Activated naive CD4-positive, alpha-beta T cell treated with anti-CD3 and anti-CD28 coated beads, Interleukin-2, amount 50 U/mL, for 24 hours (primary cell): Measurements from ENCODE around the gene P3H2.

Experiments used
- H3K27ac Mint-ChIP-seq: one replicate; pipeline ENCODE4 v1.8.0; 2021; ENCODE audit warnings: mild to moderate bottlenecking, mixed read lengths
- H3K27me3 Mint-ChIP-seq: one replicate; pipeline ENCODE4 v1.8.0; 2021; ENCODE audit warnings: mixed read lengths
- H3K36me3 Mint-ChIP-seq: one replicate; pipeline ENCODE4 v1.8.0; 2021; ENCODE audit warnings: mixed read lengths
- H3K4me1 Mint-ChIP-seq: one replicate; pipeline ENCODE4 v1.8.0; 2021; ENCODE audit warnings: mixed read lengths
- H3K4me3 Mint-ChIP-seq: one replicate; pipeline ENCODE4 v1.8.0; 2021; ENCODE audit warnings: mild to moderate bottlenecking, mixed read lengths
- H3K9me3 Mint-ChIP-seq: one replicate; pipeline ENCODE4 v1.8.0; 2021; ENCODE audit warnings: mixed read lengths

Gene P3H2

GRCh38 chr3:190031887-190032752 lies 88.6 kb downstream of the P3H2 start:
- H3K36me3 Mint-ChIP-seq, result no peaks in the 10 kb centered on the region
- no peak overlapping the region for H3K4me3 Mint-ChIP-seq
- peak overlapping the region; percentile 10 for H3K27ac Mint-ChIP-seq
- no peaks in the 10 kb centered on the region for H3K9me3 Mint-ChIP-seq
- H3K4me1 Mint-ChIP-seq, result no peaks in the 10 kb centered on the region
- H3K27me3 Mint-ChIP-seq, result peaks cover 18% of the 10 kb centered on the region

DNA sequence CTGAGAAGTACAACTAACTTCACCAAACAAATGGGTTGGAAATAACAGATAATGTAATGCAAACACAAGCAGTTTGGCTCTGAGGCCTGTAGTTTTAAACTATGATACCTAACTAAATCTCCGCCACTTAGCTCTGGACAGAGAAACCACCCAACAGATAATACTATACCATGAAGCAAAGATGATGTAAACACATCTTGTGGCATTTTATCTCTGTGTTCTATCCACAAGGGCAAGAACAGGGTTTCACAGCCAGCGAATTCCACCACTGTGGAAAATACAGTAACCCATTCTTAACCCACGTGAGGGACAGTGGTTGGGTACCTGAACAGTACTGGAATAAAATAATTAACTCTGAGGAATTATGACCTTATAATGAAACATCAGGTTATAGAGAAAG lies 93.6 kb downstream of the P3H2 start:
- Mint-ChIP-seq H3K36me3 (no peaks in the 10 kb centered on the region), H3K4me1 (peaks cover 3% of the 10 kb centered on the region), H3K27ac (no peak overlapping the region), H3K4me3 (no peak overlapping the region), H3K27me3 (peaks cover 13% of the 10 kb centered on the region), H3K9me3 (no peaks in the 10 kb centered on the region)

GRCh38 chr3:190026154-190026553 lies 94.5 kb downstream of the P3H2 start:
- no peak overlapping the region for H3K27ac Mint-ChIP-seq
- no peaks in the 10 kb centered on the region for H3K9me3 Mint-ChIP-seq
- H3K4me3 Mint-ChIP-seq, result no peak overlapping the region
- peaks cover 3% of the 10 kb centered on the region for H3K4me1 Mint-ChIP-seq
- H3K36me3 Mint-ChIP-seq, result no peaks in the 10 kb centered on the region
- H3K27me3 Mint-ChIP-seq, result peaks cover 17% of the 10 kb centered on the region

DNA sequence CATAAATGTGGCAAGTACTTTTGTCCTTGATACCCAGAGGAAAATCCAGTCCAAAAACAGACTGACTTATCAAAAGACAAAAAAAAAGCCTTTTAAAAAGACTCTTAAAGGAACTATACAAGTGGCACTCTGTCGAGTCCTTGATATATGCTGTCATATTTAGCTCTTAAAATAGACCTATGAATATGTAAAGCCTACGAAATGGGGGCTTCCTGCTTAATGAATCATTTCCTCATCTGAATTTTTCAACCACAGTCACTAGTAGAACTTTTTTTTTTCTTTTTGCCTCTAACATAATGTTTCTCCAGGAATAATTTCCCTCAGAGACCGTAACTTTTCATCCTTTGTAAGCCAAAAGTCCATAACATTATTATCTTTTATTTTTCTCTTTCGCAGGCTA lies 95.8 kb downstream of the P3H2 start:
- Mint-ChIP-seq H3K4me1 (peaks cover 3% of the 10 kb centered on the region), H3K27me3 (peaks cover 17% of the 10 kb centered on the region), H3K36me3 (no peaks in the 10 kb centered on the region), H3K9me3 (no peaks in the 10 kb centered on the region), H3K27ac (no peak overlapping the region), H3K4me3 (no peak overlapping the region)

GRCh38 chr3:190019844-190020243 lies 100.9 kb downstream of the P3H2 start:
- no peak overlapping the region for H3K27ac Mint-ChIP-seq
- no peaks in the 10 kb centered on the region for H3K36me3 Mint-ChIP-seq
- H3K9me3 Mint-ChIP-seq, result no peaks in the 10 kb centered on the region
- no peak overlapping the region for H3K4me3 Mint-ChIP-seq
- peaks cover 16% of the 10 kb centered on the region for H3K27me3 Mint-ChIP-seq
- peaks cover 2% of the 10 kb centered on the region for H3K4me1 Mint-ChIP-seq

DNA sequence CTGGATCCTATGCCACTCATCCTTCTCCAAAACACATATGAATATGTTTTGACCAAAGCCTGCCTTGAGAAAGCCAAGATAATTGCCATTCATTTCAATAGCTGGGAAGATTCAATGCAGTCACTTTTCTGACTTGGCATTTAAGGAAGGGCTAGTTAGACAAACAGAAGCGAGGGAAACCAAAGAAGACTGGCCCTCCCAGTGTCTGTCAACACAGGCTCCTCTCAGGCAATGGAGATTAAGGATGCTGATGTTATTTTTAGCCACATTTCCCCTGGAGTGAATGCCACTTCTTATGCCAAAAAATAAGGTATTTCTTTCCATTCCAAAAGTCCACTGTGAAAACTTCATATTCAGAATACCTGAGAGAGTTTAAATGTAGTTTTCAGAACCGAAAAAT lies 101.7 kb downstream of the P3H2 start:
- Mint-ChIP-seq H3K4me3 (no peak overlapping the region), H3K4me1 (no peaks in the 10 kb centered on the region), H3K9me3 (no peaks in the 10 kb centered on the region), H3K27ac (no peak overlapping the region), H3K27me3 (peaks cover 16% of the 10 kb centered on the region), H3K36me3 (no peaks in the 10 kb centered on the region)

GRCh38 chr3:190018460-190018859 lies 102.2 kb downstream of the P3H2 start:
- Mint-ChIP-seq H3K27ac (no peak overlapping the region), H3K27me3 (peaks cover 16% of the 10 kb centered on the region), H3K4me1 (no peaks in the 10 kb centered on the region), H3K4me3 (no peak overlapping the region), H3K36me3 (no peaks in the 10 kb centered on the region), H3K9me3 (no peaks in the 10 kb centered on the region)

GRCh38 chr3:190017521-190018288 lies 103.0 kb downstream of the P3H2 start:
- H3K36me3 Mint-ChIP-seq, result no peaks in the 10 kb centered on the region
- peaks cover 12% of the 10 kb centered on the region for H3K27me3 Mint-ChIP-seq
- no peak overlapping the region for H3K4me3 Mint-ChIP-seq
- H3K9me3 Mint-ChIP-seq, result no peaks in the 10 kb centered on the region
- no peaks in the 10 kb centered on the region for H3K4me1 Mint-ChIP-seq
- no peak overlapping the region for H3K27ac Mint-ChIP-seq

DNA sequence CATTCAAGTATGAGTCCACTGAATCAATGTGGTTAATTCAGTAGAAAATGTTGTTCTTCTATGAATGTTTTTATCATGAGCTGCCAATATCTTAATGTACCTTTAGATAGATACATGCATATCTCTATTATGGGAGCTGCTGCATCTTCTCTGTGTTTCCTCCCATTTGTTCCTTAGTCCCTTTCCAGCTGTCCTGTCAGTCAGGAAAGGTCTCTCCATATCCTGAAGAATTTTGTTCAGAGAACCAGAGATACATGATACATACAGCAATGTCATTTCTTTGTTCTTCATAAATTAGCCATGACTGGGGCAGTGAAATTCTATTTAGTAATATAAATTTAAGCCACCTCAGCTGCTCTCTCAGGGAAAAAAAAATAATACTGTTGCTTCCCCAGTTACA lies 103.7 kb downstream of the P3H2 start:
- Mint-ChIP-seq H3K36me3 (no peaks in the 10 kb centered on the region), H3K9me3 (no peaks in the 10 kb centered on the region), H3K27me3 (peaks cover 16% of the 10 kb centered on the region), H3K4me3 (no peak overlapping the region), H3K27ac (no peak overlapping the region), H3K4me1 (no peaks in the 10 kb centered on the region)

- no peak overlapping the region for H3K27ac Mint-ChIP-seq
- peaks cover 12% of the 10 kb centered on the region for H3K27me3 Mint-ChIP-seq
- no peaks in the 10 kb centered on the region for H3K4me1 Mint-ChIP-seq
- H3K36me3 Mint-ChIP-seq, result no peaks in the 10 kb centered on the region
- no peaks in the 10 kb centered on the region for H3K9me3 Mint-ChIP-seq
- no peak overlapping the region for H3K4me3 Mint-ChIP-seq
Observed at GRCh38 chr3:190014940-190015339, 105.8 kb downstream of the P3H2 start.

DNA sequence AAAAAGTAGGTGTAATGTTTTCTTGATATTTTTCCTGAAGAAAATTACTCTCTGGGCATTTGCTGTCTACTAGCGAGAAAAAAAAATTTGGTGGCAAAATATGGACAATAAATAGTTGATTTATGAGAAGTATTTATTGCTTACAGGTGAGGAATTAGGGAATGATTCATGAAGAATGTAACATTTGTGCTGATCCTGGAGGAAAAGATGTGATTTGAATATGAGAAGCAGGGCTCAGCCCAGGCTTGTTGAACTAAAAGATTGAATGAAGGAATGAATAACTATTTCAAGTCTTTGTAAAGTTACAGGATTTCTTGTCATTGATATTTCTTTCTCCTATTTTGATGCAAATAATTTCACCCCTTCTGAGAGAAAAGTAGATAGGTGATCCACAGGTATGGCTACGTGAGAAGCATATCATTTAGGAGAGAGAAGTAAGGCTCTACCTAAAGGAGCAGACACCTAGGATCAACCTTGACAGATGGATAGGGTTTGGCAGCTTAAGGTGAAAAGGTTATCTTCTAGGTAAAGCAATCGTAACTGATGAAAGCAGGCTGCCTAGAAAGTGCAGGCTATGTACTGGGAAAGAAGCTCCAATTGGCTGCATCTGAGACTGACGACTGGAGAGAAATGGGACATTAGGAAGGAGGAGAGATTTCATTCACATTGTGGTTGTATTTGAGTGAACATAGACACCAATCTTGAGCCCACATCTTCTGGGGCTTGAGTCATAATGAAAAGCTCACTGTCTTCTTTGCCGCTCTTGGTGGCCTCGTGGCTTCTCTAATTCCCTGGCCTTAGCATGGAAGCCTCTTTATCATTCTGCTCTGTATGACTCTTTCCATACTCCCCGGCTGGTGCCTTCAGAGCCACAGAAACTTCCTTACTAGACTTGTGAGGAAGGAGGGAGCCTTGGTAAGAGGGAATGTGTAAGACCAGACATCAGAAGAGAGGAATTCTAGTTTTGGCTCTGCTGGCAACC lies 106.5 kb downstream of the P3H2 start:
- no peak overlapping the region for H3K4me3 Mint-ChIP-seq
- H3K36me3 Mint-ChIP-seq, result no peaks in the 10 kb centered on the region
- no peak overlapping the region for H3K27ac Mint-ChIP-seq
- no peaks in the 10 kb centered on the region for H3K4me1 Mint-ChIP-seq
- peaks cover 12% of the 10 kb centered on the region for H3K27me3 Mint-ChIP-seq
- H3K9me3 Mint-ChIP-seq, result no peaks in the 10 kb centered on the region

- Mint-ChIP-seq H3K27me3 (peaks cover 6% of the 10 kb centered on the region), H3K9me3 (no peaks in the 10 kb centered on the region), H3K4me3 (no peak overlapping the region), H3K4me1 (no peaks in the 10 kb centered on the region), H3K36me3 (no peaks in the 10 kb centered on the region), H3K27ac (no peak overlapping the region)
Observed at GRCh38 chr3:190012784-190013183, 107.9 kb downstream of the P3H2 start.

DNA sequence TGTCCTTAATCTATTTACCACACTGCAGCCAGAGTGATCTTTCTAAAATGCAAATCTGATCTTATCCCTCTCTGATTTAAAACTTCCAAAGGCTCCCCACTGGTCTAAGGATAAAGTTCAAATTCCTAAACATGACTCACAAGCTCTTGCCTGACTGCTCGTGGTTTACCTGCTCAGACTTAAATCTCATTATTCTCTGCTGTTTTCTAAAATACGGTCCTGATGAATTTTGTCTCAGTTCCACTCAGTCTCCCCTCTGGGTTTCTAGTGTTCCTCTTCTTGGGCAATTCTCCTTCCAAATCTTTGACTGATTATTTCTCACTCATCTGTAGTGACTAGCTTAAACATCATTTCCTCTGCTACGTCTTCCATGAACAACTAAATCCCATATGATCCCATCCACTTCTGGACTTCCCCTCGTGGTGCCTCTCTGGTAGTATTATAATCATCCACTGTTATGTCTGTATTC lies 108.3 kb downstream of the P3H2 start:
- H3K4me3 Mint-ChIP-seq, result no peak overlapping the region
- H3K27me3 Mint-ChIP-seq, result peaks cover 6% of the 10 kb centered on the region
- H3K9me3 Mint-ChIP-seq, result no peaks in the 10 kb centered on the region
- H3K27ac Mint-ChIP-seq, result no peak overlapping the region
- no peaks in the 10 kb centered on the region for H3K36me3 Mint-ChIP-seq
- no peaks in the 10 kb centered on the region for H3K4me1 Mint-ChIP-seq

DNA sequence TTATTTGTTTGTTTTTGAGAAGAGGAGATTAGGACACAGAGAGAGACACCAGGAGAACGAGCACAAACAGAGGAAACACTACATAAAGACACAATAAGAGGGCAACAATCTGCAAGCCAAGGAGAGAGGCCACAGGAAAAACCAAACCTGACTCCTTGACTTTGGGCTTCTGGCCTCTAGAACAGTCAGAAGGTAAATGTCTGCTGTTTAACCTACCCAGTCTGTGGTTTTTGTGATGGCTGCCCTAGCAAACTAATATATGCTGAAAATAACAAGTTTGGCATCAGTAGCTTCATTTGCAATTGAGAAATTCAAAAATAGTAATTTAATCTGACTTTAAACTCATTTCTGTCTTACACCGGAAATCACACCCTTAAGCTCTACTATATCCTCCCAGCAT lies 110.2 kb downstream of the P3H2 start:
- Mint-ChIP-seq H3K36me3 (no peaks in the 10 kb centered on the region), H3K27me3 (peaks cover 8% of the 10 kb centered on the region), H3K4me3 (no peak overlapping the region), H3K9me3 (no peaks in the 10 kb centered on the region), H3K27ac (no peak overlapping the region), H3K4me1 (no peaks in the 10 kb centered on the region)

DNA sequence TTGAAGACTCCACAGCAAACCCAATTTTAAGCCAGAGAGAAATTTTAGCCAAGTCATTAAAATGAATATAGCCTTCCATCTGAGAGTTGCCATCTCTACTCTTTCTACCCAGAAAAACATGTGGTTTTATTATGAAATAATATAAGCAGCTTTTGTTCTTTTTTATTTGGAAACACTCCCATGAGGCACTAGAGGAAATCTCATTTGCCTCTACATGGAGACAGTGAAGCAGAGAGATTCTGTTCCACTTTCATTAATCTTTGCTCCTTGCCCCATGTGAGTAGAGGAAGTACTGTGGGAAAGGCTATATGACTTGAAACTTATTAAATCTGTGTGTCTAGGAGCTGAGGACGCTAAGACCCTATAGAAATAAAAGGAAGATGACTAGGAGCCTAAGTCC lies 111.1 kb downstream of the P3H2 start:
- Mint-ChIP-seq H3K4me3 (no peak overlapping the region), H3K36me3 (no peaks in the 10 kb centered on the region), H3K9me3 (no peaks in the 10 kb centered on the region), H3K27ac (no peak overlapping the region), H3K27me3 (peaks cover 10% of the 10 kb centered on the region), H3K4me1 (no peaks in the 10 kb centered on the region)
